GM21367 (cell line): ENCODE data around the gene FCN1.

Experiments used
- ATAC-seq: cut with Tn5 transposase; IDR thresholded peaks from one replicate; pipeline ENCODE4 v1.9.1; 2021; ENCODE audit not compliant: unreplicated experiment

The FCN1 gene

DNA sequence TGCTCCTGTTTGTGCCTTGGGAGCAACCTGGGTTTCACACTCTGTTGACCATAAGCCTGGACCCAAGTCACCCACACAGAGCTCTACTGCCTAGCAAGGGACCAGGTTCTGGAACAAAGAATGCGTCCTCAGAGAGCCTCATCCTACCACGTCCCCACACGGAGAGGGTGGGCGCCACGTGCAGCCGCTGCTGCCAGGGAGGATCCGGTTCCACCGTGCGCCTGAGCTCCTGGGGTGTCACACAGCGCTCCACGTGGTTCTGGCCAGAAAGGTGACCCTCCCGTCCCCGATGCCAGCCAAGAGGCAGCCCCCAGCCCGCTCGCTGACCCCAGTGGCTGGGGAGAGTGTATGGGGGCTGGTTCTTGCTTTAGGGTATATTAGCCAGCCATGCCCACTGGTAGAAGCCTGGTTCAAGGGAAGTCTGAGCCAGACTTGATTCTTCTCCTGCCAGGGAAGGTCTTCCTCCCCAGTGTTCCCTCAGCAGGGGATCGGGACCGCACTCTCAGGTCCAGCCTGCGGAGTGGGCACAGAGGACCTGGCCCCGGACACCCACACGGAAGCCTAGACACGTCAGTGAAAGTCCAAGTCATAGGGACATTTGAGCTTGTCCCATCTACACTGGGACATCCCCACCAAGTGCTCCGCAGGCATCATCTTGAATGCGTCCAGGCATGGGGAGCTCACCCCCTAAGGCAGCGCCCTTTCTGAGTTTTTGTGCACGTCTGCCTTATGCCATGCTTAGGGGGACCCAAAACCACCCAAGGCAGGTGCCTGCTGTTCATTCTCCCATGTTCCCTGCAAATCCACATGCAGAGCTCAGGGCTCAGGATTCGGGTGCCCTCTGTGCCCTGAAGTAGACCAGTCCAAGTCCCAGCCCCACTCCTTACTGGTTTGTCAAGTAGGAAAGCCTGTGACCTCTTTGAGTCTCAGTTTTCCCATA, 2.4 kb downstream of the FCN1 start:
- no peak for ATAC-seq

DNA sequence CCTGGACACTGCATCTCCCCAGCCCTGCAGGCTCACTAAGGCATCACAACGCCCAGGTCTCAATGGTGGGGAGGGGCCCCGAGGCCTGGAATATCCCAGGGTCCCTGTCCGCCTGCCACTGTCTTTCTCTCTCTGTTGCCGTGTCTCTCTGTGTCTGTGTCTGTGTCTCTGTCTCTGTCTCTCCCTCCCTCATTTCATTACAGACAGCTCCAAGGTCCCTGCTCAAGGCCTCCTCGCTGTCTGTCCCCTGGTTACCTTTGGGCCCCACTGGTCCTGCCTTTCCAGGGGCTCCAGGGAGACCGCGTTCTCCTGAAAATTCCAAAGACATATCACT, 3.2 kb downstream of the FCN1 start:
- ATAC-seq: no peak

DNA sequence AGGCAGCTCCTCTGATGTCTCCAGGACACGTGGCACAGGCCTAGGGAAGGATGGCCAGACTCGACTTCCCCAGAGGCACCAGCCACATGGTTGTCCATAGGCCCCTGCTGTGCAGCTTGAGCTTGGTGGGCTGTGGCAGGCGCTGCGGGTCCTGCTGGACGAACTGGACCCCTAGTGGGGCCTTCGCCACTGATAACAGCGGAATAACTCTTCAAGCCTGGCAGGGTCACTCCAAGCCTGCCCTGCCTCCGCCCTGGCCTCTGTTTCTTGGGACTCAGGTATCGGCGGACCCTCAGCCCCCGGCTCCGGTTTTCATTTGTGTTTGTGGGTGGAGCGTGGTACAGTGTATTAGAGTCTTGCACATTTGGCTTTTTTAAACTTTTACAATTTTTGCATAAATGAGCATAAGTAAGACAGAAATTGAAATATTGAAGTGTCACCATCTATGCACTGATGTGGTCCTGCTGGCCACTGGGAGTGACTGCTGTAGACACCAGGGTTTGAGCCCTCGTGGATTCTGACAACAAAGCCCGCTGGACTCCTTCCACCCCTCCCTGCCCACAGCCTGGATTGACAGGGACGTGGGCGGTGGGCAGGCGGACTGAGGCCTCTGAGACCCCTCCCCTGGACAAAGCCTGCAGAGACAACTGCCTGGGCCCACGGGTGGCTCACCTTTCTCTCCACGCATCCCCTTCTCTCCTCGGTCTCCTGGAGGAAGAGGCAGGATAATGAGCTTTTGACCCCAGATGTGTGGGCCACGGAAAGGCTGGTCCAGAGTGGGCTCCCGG, 3.8 kb downstream of the FCN1 start:
- ATAC-seq: no peak

DNA sequence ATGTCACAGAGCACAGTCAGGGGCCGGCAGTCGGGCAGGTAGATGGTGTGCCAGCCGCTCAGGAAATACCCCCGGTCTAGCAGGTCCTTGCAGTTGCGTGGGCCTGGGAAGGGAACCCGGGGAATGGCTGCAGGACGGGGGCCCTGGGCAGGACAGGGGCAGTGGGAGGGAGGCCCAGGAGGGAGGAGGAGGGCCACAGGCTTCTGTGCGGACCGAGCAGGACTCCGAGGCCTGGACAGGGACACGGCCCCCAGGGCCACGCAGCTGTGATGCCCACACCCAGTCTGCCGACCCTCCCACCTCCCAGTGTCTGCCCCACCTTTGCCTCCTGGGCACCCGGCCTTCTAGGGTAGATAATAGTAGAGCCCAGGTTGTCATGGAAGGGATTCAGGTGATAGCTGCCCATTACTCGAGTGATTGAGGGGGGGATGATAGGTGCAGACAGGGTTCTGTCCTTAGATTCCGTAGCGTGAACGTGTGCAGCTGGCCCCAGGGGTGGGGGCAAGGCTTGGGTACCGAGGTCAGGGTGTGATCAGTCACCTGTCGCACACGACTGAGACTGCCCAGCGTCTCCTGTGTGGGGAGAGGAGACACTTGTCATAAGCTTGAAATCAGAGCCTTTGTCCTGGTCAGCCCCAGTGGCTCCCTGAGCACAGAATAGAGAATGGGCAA, 4.5 kb downstream of the FCN1 start:
- ATAC-seq: no peak

DNA sequence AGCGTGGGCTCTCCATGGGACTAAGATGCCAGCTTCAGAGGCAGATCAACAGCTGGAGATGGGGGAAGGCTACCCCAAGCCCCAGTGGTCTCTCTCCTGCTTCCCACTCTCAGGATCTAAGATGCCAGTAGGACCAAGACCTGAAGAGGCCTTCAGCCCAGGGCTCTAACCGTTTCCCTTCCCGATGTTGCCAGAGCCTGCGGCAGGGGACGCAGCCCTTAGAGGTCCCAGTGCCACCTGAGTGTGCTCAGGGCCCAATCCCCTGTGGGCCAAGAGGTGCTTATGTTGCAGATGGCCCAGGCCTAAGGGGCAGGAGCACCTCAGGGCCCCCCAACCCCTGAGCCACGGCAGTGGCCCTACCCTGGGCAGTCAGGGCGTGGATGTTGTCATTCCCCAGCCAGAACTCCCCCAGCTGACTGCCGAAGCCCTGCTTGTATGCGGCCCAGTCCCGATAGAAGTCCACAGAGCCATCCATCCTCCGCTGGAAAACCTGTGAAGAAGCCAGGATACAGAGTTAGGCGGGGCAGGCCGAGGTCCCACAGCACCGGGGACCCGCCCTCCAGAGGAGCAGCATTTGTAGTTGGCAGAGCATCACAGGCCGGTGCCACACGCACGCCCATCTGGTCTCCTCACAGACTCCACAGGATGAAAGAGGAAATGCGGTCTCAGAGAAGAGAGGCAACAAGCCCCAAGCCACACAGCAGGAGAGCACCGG, 5.4 kb downstream of the FCN1 start:
- no peak for ATAC-seq

DNA sequence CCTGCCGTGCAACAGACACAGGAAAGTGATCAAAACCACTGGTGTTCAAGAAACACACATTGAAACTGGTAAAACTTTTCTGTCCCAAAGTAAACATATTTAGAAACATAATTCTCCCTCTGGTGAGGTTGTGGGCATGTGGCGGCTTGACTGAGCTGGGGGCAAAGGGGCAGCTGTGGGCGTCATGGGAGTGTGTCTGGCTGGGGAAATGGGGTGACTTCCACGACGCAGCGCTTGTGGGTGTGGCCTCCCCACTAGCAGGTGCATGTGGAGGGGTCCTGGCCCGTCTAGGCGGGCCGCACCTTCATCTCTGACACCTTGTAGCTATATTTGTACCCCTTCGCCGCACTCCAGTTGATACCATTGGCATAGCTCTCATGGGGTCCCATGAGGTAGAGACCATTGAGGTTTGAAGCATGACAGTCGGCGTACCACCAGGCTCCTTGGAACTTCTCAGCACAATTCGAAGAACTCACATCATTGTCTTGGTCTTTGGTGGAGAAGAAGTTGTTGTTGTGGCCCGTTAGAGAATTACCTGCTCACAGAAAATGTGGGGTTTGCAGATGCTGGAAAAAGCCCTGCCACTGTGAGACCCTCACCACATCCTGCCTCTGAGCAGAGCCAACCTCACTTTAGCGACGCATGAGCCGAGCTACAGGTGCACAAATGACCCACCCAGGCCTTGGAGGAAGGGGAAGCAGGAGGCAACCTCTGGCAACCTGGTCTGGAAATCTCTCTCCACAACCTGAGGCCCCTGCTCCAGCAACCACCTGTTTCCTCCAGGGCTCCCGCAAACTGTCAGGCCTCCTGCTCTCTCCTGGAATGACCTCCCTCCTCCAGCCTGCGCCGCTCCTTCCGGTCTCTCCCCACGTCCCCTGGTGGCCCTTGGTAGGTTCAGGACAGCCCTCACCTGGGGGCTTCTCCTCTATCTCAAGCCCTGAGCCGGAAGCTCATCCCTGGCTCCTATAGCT, 7.9 kb downstream of the FCN1 start:
- no peak for ATAC-seq

DNA sequence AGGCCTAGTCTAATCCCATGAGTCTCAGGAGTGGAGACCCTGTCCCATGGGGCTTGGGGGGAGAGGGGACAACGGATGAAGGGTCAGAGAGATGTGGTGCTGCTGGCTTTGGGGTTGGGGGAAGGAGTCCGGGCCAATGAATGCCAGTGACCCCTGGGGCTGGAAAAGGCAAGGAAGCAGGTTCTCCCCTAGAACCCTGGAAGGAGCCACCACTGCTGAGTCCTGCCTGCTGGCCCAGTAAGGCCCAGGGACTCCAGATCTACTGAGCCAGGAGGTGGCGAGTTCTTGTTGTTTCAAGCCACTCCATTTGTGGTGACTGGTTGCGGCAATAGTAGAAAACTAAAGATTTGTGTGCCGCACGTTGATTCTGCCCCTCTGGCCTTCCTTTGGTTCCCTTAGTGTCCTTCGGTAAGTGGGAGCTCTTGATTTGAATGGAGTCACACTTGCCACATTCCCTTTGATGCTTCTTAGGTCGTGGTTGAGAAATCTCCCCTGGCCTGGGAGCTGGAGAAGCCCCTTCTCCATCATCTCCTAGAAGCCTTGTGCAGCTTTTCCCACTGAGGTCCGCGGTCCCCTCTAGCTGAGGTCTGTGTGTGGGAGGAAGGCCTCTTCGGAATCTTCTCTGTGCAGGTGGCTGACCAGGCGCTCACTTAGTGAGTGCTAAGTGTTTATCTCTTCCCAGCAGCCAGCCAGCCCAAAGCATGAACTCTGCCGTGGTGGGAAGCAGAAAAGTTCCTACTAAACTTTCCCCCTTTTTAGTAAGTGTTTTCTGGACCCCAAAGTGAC, 9.0 kb downstream of the FCN1 start:
- ATAC-seq: no peak

DNA sequence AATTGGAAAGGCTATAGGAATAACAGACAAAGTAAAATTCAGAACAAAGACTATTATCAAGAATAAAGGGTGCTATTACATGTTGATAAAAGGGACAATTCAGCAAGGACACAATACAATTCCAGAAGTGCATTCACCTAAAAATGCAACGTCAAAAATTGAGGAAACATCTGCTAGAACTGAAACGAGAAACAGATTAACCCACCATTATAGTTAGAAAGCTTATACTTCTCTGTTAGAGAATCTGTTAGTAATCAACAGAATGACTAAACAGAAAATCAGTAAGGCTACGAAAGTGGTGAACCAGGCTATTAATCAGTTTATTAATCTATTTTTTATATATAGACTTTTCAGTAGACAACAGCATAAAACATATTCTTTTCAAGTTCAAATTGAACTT, 14.8 kb downstream of the FCN1 start:
- no peak for ATAC-seq

DNA sequence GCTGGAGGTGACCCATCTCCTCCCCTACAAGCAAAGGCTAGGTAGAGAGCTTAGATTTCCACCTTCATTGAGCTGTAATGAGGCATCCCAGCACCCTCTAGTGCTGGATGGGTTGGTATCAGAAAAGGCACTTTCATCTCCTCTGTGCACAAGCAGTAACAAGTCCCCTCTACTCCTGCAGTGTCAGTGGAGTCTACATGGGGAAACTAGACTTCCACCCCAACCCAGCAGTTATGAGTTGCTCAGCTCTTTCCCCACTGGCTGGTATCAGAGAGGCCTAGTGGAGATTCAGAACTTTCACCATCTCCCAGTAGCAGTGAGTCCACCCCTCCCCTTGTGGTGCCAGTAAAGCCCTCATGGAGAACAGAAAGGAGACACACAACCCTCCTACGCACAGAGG, 17.9 kb downstream of the FCN1 start:
- no peak for ATAC-seq

DNA sequence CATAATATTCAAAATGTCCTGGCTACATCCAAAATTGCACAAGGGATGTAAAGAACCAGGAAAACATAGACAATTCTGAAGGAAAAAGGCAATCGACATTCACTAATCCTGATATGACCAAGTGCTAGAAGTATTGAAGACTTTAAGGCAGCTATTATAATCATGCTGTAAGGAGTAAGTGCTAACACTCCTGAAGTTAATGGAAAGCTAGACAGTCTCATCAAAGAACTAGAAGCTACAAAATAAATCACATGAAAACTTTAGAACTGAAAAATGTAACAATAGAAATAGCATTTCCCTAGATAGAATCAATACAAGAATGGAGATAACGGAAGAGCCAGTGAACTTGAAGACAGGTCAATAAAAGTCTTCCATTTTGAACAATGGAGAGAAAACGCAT, 18.5 kb downstream of the FCN1 start:
- ATAC-seq: no peak

DNA sequence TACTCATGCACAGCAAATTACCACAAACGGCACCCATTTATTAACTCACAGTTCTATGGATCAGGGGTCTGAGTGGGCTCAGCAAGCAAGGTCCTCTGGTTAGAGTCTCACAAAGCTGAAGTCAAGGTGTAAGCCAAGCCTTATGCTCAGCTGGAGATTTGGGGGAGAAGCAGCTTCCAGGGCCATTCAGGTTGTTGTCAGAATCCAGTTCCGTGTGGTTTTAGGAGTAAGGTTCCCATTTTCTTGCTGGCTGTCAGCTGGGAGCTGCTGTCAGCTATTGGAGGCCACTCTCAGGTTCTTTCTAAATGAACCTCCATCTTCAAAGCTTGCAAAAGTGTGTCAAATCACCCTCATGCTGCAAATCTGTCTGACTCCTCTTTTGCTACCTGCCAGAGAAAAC, 19.4 kb downstream of the FCN1 start:
- ATAC-seq: no peak

DNA sequence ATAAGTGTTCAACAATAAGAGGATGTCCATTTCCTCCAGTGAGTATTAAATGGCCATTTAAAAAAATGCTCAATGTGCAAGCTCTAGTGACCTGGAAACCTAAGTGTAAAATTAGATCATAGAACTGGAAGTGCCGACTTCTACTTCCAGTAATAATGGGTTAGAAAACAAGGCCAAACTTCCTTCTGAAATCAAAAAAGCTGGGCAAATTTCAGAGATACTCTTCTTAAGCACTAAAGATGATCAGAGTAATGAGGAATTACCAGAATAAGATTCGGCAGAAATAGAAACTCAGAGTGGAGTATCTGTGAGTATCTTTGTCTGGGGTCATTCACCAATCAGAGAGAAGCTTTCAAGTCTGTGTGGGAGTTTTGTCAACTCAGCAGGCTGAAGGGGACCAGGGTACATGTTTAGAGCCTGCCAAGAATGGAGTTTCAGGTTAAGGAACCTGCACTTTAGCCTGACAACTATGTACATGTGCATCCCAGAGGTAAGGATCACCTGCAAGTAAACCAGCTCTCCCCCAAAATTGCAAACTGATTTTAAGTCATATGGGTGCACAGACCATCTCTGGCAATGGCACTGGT, 20.0 kb downstream of the FCN1 start:
- no peak for ATAC-seq

DNA sequence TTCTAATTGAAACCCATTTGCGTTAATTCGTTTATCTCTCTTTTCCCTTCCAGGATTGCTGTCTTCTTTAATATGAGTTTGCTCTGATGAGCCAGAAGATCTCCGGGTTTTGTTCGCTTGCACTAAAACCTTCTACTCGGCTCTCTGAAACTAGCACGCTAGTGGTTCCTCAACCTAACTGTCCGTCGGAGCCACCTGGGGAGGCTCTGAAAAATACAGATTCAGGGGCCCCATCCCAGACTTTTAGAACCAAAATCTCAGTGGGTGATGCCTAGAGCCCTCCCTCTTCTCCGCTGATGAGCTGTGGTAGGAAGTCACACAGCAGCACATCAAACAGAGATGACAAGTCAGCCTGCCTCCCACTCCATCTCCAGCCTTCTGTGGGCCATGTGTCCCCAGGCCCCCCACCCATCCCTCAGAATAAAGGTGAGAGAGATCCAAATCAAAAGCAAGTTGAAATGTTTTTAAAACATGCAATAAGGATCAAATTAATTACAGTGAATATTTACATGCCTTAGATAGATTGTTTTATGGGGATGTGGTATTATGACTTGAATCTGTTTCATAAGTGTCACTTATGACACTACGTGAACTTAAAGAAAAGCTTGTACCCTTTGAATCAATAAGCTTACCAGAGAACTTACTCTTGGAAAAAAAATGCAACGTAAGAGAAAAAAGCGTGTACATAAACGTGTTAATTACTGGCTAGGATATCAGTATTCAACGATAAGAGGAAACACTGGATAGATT, 20.7 kb downstream of the FCN1 start:
- ATAC-seq: no peak

DNA sequence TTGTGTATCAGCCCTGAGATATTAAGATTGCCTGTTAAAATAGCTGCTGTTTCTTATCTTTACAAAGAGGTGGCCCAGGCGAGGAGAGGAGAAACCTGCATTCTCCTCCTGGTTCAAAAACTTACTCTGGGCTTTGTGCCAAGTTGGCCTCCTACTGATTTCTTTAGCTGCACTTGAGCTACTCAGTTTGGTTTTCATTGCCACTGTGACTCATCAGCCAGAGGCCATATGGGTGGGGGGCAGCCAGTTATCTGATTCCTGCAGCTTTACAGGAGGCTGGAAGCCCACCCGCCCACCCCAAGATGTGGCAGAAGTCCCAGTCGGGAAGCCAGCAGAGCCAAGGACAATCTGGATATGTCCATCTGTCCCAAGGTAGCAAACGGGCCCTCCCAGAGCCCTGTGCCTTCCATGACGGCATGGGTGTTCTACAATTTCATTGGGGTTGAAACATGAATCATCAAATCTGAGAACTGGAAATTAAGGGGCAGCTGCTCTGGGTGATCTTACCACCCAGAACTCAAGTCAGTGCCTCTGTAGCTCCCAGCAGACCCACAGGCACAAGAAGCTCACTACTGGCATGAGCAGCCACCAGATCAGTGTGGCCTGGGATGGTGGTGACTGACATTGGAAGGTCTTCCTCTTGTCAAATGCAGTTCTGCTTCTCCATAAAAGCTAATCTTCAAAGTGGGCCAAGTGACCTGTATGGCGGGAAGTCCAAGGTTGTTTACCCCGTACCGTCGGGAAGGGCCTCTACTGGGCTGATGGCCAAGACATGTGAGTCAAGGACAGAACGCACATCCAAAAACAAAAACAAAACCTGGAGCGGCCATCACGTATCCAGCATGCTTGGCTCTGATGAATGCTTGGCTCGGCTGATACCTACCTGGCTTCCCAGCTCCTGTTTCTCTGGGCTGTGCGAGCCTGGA, 21.5 kb downstream of the FCN1 start:
- ATAC-seq: no peak

DNA sequence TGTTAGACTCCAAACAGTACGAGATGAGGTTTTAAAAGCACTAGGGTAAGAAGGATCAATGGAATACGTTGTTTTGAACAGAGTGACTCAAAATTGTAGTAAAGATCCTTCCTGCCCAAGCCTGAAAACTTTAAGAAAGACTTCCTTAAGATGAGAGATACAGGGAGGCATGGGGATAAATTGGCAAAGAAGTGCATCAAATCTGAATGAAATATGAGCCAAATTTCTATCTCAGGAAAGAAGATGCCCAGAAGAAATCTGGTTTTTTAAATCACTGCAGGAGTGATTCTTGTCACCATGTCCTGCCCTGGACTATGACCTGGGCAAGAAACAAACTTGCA, 22.2 kb downstream of the FCN1 start:
- no peak for ATAC-seq

DNA sequence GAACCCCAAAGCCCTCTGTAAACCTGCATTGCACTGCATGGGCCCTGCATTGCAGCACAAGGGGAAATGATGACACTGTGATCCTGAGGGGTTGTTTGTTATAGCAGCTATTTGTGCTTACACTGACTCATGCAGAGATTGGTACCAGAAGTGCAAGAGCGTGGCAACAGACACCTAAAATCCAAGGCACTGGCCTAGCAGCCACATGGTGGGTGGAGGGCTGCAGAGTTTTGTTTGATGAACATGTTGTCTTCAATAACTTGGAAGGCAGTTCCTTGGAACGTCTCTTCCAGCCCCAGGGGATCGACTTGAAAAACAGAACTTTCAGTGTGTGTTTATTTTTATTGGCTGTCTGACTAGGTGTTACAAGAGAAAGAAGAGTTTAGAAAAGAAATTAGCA, 22.6 kb downstream of the FCN1 start:
- ATAC-seq: no peak

DNA sequence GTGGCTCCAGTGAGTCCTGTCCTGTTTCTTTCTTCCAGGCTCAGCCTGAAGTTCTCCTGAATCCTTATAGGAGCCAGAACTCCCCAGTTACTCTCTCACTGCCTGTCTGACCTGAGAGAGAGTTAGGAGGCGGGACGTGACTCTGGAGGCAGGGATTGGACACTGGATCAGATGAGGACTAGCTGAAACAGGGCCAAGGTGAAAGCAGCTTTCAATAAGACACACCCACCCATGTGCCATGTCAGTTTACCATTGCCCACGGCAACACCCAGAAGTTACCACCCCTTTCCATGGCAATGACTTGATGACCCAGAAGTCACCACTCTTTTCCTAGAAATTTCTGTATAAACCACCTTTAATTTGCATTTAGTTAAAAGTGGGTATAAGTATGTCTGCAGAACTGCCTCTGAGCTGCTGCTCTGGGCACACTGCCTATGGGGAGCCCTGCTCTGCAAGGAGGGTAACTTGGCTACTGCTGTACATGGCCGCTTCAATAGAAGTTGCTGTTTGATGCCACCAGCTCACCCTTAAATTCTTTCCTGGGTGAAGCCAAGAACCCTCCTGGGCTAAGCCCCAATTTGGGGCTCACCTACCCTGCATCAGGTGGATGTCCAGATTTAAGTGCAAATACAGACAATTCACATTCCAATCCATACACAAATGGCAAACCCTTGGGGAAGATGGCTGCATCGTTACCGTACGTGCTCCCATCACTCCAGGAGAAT, 23.4 kb downstream of the FCN1 start:
- no peak for ATAC-seq
